GM19025 (cell line): ENCODE results near the gene FBXO45.
"Not testable (repeated sequence)": the region's sequence is repeated elsewhere in the genome, so short reads cannot be mapped to it uniquely, and the experiment has no call there.

ENCODE experiments used
- ATAC-seq: cut with Tn5 transposase; IDR thresholded peaks from one replicate; pipeline ENCODE4 v1.9.1; 2021; ENCODE audit warnings: mild to moderate bottlenecking, low read depth, moderate library complexity; ENCODE audit not compliant: unreplicated experiment

The FBXO45 gene

GRCh38 chr3:196554205-196554604 is 14.3 kb upstream of the FBXO45 start:
- ATAC-seq: no peak

- no peak for ATAC-seq
Measured at GRCh38 chr3:196555295-196555694, 13.2 kb upstream of the FBXO45 start.

GRCh38 chr3:196557236-196557635 is 11.2 kb upstream of the FBXO45 start:
- ATAC-seq: no peak

GRCh38 chr3:196558476-196558875 is 10.0 kb upstream of the FBXO45 start:
- no peak for ATAC-seq

- no peak for ATAC-seq
Measured at GRCh38 chr3:196559826-196560225, 8.6 kb upstream of the FBXO45 start.

GRCh38 chr3:196563721-196564225 is 4.7 kb upstream of the FBXO45 start:
- ATAC-seq: no peak

- ATAC-seq: peak; percentile 28
Measured at GRCh38 chr3:196569003-196569516, 600 bp downstream of the FBXO45 start.

- ATAC-seq: not testable (repeated sequence)
Measured at GRCh38 chr3:196570332-196570731, 1.9 kb downstream of the FBXO45 start.

GRCh38 chr3:196572389-196572788 is 3.9 kb downstream of the FBXO45 start:
- no peak for ATAC-seq

- no peak for ATAC-seq
Measured at GRCh38 chr3:196585044-196585757, 16.7 kb downstream of the FBXO45 start.

- ATAC-seq: no peak
Measured at GRCh38 chr3:196590279-196590678, 21.8 kb downstream of the FBXO45 start.

- no peak for ATAC-seq
Measured at GRCh38 chr3:196596355-196596754, 27.9 kb downstream of the FBXO45 start.

- ATAC-seq: not testable (repeated sequence)
Measured at GRCh38 chr3:196597971-196598733, 29.7 kb downstream of the FBXO45 start.

- ATAC-seq: no peak
Measured at GRCh38 chr3:196599734-196600128, 31.3 kb downstream of the FBXO45 start.

- no peak for ATAC-seq
Measured at GRCh38 chr3:196600359-196600758, 31.9 kb downstream of the FBXO45 start.

- no peak for ATAC-seq
Measured at GRCh38 chr3:196602673-196603072, 34.2 kb downstream of the FBXO45 start.

GRCh38 chr3:196603683-196604082 is 35.2 kb downstream of the FBXO45 start:
- ATAC-seq: no peak

GRCh38 chr3:196604548-196604947 is 36.1 kb downstream of the FBXO45 start:
- ATAC-seq: no peak

- ATAC-seq: no peak
Measured at GRCh38 chr3:196608693-196609092, 40.2 kb downstream of the FBXO45 start.

- no peak for ATAC-seq
Measured at GRCh38 chr3:196609343-196609775, 40.9 kb downstream of the FBXO45 start.

GRCh38 chr3:196609805-196610515 is 41.5 kb downstream of the FBXO45 start:
- no peak for ATAC-seq
